Measurements from ENCODE around the gene ANKS1B. TPM values are rescaled to one million over a fixed set of nuclear protein-coding genes. Genes with fewer than 3 reads are reported as not detected.

Gene ANKS1B
- total and polyA plus RNA-seq, 10 of the 15 experiments (the other 5 are each of a cell fraction or from before 2014, with no cell fraction given), result 0.16 to 1.3 (median 0.82) TPM; not detected in 7

- no peak overlapping the region for H3K9ac ChIP-seq (ENCODE audit: control insufficient read depth, insufficient read depth, low read length)
- intact Hi-C loops (cut with micrococcal nuclease; ENCODE audit: unreplicated experiment), result no loop called here
Observed at GRCh38 chr12:99549196-99549595, 435.5 kb downstream of the ANKS1B start.

More at GRCh38 chr12:99549196-99549595, 435.5 kb downstream of the ANKS1B start:
- no peak for FAIRE-seq
- H3K4me2 ChIP-seq (ENCODE audit: control insufficient read depth, insufficient read depth), result no peak overlapping the region
- CTCF ChIA-PET, result no interaction called here
- H3K79me2 ChIP-seq (ENCODE audit: control insufficient read depth, insufficient read depth, low read length), result no peaks in the 10 kb centered on the region
- H3K27me3 ChIP-seq (replicated peaks in 1 of 2; ENCODE audit: control insufficient read depth in 2 of 2, insufficient read depth in 2 of 2, low read length in 1 of 2), result no peaks in the 10 kb centered on the region
- H3K4me1 ChIP-seq (ENCODE audit: control insufficient read depth, insufficient read depth, low read length), result no peaks in the 10 kb centered on the region
- RAD21 ChIA-PET (ENCODE audit: unreplicated experiment), result no interaction called here
- H2AFZ ChIP-seq (ENCODE audit: control insufficient read depth, low read depth, low read length), result no peak overlapping the region
- BruUV-seq (replicated peaks), result no TSS peak
- in situ Hi-C loops (cut with MboI), result no loop called here
- no peaks in the 10 kb centered on the region for H3K9me3 ChIP-seq (replicated peaks; ENCODE audit: control insufficient read depth, insufficient read depth, low read length)
- ATAC-seq, result no peak
- SMC1A ChIA-PET (ENCODE audit: uncharacterized antibody, unreplicated experiment), result no interaction called here
- POLR2A ChIA-PET, result no interaction called here
- no peak for DNase-seq (ENCODE audit: low read depth, low spot score)
- 57% methylated on average over 1 of the region's 1 CpG for WGBS (ENCODE audit: insufficient coverage, insufficient replicate concordance, low lambda C conversion rate, missing lambda C conversion rate)
- no peaks in the 10 kb centered on the region for H3K36me3 ChIP-seq (ENCODE audit: control insufficient read depth in 2 of 2, insufficient read depth in 2 of 2, low read length in 1 of 2)
- H3K27ac ChIP-seq (ENCODE audit: control insufficient read depth, insufficient read depth), result no peak overlapping the region
- no peak overlapping the region for H3K4me3 ChIP-seq
- H4K20me1 ChIP-seq (ENCODE audit: control insufficient read depth, insufficient read depth), result no peaks in the 10 kb centered on the region
- TF ChIP-seq BCL3 (IDR thresholded peaks at IDR 0.05; ENCODE audit: borderline replicate concordance, insufficient read depth, low read depth, low read length, poor library complexity, severe bottlenecking) (no peak), CEBPB (IDR thresholded peaks at IDR 0.05; ENCODE audit: borderline replicate concordance in 1 of 2, low read depth in 2 of 2, low read length in 2 of 2) (no peak), SRF (IDR thresholded peaks at IDR 0.05; ENCODE audit: low read depth in 2 of 2, low read length in 2 of 2) (no peak), ZSCAN29 (IDR thresholded peaks at IDR 0.05) (no peak), ETV6 (conservative IDR thresholded peaks at IDR 0.05 in 1 of 2, IDR thresholded peaks at IDR 0.05 in 1 of 2; ENCODE audit: borderline replicate concordance in 1 of 2, low read depth in 1 of 2) (no peak), BMI1 (IDR thresholded peaks at IDR 0.05; ENCODE audit: borderline replicate concordance) (no peak), ZBTB11 (CRISPR knock-in tag; IDR thresholded peaks at IDR 0.05) (no peak), JUNB (IDR thresholded peaks at IDR 0.05) (no peak), MEF2B (IDR thresholded peaks at IDR 0.05; ENCODE audit: partially characterized antibody, poor library complexity, severe bottlenecking) (no peak), EZH2 (IDR thresholded peaks at IDR 0.05; ENCODE audit: borderline replicate concordance, control insufficient read depth, low read depth, low read length) (no peak), MEF2A (IDR thresholded peaks at IDR 0.05; ENCODE audit: insufficient read depth, low read depth, low read length) (no peak), BHLHE40 (IDR thresholded peaks at IDR 0.05; ENCODE audit: borderline replicate concordance in 1 of 2, low read depth in 2 of 2, low read length in 1 of 2) (no peak), MXI1 (IDR thresholded peaks at IDR 0.05; ENCODE audit: low read depth, low read length) (no peak), SREBF1 (IDR thresholded peaks at IDR 0.05; ENCODE audit: low read length) (no peak), SPI1 (IDR thresholded peaks at IDR 0.05; ENCODE audit: borderline replicate concordance, insufficient read depth, low read depth, low read length) (no peak), ZNF274 (IDR thresholded peaks at IDR 0.05; ENCODE audit: insufficient read depth, insufficient read length) (no peak)
- TF ChIP-seq, protein P1, sequence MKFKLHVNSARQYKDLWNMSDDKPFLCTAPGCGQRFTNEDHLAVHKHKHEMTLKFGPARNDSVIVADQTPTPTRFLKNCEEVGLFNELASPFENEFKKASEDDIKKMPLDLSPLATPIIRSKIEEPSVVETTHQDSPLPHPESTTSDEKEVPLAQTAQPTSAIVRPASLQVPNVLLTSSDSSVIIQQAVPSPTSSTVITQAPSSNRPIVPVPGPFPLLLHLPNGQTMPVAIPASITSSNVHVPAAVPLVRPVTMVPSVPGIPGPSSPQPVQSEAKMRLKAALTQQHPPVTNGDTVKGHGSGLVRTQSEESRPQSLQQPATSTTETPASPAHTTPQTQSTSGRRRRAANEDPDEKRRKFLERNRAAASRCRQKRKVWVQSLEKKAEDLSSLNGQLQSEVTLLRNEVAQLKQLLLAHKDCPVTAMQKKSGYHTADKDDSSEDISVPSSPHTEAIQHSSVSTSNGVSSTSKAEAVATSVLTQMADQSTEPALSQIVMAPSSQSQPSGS (IDR thresholded peaks at IDR 0.05; ENCODE audit: low read length), result no peak
